NK-92 (cell line): Measurements from ENCODE around the gene MEX3D.

ENCODE experiments used
- DNase-seq: peaks from one replicate; lab custom pipeline; 2025; ENCODE audit not compliant: unreplicated experiment; lab: John Stamatoyannopoulos, UW

The MEX3D gene

DNA sequence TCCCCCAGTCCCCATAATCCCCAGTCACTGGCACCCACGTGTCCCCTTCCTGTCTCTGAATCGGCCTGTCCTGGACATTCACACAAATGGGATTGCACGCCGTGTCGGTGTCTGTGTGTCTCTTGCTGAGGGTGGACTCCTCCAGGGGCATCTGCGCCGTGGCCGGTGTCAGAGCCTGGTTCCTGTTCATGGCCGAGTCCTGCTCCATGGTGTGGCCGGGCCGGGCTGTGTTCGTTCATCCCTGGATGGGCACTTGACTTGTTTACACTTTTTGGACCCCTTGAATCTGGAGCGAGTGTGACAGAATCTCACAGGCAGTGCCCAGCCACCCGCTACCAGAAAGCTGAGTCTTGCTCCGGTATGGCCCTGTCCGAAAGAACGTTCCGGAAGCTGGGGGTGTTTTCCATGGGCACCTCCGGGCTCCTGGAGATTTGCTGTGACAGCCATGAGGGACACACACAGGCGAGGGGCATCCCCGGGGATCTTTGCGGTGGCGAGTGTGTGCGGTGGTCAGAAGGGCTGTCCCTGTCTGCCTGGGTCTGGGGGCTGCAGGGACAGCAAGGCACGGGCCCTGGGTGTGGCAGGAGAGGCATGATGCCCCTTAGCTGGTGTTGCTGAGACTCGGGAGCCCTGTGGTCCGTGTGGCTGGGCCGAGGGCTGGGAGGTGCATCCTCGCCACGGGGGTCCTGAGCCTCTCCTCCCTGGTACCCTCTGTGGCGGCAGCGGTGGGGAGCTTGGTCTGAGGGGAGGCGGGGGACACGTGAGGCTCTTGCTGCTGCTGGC is 6.4 kb upstream of the MEX3D start:
- no peak for DNase-seq

DNA sequence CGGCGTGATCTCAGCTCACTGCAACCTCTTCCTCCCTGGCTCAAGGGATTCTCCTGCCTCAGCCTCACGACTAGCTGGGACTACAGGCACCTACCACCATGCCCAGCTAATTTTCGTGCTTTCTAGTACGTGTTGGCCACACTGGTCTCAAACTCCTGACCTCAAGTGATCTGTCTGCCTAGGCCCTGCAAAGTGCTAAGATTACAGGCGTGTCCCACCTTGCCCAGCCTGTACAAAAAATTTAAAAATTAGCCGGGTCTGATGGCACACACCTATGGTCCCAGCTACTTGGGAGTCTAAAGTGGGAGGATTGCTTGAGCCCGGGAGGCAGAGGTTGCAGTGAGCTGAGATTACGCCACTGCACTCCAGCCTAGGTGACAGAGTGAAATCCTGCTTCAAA is 4.7 kb upstream of the MEX3D start:
- DNase-seq = no peak

DNA sequence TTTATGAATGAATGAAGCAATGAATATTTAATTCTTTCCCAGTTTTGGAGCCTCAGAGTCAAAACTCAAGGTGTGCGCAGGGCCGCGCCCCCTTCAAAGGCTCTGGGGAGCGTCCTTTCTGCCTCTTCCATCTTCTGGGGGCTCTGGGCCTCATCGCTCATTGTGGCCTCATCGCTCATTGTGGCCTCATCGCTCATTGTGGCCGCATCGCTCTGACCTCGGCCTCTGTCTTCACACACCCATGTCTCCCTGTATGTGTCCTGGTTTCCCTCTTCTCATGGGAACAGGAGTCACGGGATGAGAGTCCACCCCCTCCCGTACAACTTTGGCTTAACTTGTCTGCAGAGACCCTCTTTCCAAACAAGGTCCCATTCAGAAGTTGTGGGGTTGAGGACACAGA is 3.2 kb upstream of the MEX3D start:
- no peak for DNase-seq

DNA sequence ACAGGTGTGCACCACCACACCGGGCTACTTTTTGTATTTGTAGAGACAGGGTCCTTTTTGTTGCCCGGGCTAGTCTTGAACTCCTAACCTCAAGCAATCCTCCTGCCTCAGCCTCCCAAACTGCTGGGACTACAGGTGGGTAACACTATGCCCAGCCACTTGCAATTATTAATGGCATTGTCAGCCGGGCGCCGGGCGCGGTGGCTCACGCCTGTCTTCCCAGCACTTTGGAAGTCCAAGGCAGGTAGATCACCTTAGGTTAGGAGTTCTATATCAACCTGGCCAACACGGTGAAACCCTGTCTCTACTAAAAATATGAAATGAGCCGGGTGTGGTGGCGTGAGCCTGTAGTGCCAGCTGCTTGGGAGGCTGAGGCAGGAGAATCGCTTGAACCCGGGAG is 2.7 kb upstream of the MEX3D start:
- no peak for DNase-seq

DNA sequence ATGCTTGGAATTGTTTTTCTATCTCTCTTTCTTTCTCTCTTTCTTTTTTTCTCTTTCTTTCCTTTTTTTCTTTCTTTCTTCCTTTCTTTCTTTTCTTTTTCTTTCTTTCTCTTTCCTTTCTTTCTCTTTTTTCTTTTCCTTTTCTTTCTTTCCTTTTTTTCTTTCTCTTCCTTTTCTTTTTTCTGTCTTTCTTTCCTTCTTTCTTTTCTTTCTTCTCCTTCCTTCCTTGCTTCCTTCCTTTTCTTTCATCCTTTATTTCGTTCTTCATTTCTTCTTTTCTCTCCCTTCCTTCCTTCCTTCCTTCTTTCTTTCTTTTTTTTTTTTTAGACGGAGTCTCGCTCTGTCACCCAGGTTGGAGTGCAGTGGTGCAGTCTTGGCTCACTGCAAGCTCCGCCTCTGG is 1.9 kb upstream of the MEX3D start:
- no peak for DNase-seq

DNA sequence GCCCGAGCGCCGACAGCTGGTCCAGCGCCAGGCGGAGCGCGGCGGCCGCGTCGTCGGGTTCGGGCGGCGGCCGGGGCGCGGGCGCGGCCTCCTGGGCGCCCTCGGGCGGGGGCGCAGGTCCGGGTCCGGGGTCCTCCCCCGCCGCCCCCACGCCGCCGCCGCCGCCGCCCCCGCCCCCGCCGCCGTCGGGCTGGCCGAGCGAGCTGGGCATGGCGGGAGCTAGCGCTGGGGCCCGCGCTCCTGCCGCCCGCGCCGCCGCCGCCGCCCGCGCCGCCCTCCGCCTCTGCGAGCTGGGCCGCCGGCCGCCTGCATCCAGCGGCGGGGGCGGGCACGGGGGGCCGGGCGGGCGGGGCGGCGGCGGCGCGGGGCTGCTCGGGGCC is 287 bp downstream of the MEX3D start:
- no peak for DNase-seq

DNA sequence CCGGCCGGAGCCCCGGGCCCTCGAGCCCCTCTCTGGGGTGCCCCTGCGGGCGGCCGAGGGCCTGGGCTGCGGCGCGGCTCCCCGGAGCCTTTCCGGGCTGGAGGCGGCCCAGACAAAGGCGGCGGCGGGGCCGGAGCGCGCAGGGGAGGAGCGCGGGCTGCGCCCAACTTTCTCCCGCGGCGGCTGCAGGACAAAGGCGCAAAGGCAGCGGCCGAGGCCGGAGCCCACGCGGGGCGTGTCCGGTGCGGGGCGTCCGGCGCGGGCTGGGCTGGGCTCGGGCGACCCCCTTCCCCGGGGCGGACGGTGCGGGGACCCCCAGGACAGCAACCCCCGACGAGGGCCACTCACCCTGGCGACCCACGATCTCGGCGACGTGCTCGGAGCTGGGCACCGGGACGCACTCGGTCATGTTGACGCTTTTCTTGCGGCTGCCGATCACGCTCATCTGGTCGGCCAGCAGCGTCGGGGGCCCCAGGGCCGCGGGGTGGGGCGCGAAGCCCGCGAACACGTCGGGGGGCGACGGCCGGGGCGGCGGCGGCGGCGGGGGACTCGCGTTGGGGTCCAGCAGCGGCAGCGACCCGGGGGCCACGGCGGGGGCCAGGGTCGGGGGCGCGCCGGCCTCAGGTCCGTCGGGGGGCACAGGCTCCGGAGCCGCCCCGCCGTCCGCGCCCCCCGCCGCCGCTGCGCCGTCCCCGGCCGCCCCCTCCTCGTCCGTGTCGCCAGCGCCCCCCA is 843 bp downstream of the MEX3D start:
- no peak for DNase-seq

DNA sequence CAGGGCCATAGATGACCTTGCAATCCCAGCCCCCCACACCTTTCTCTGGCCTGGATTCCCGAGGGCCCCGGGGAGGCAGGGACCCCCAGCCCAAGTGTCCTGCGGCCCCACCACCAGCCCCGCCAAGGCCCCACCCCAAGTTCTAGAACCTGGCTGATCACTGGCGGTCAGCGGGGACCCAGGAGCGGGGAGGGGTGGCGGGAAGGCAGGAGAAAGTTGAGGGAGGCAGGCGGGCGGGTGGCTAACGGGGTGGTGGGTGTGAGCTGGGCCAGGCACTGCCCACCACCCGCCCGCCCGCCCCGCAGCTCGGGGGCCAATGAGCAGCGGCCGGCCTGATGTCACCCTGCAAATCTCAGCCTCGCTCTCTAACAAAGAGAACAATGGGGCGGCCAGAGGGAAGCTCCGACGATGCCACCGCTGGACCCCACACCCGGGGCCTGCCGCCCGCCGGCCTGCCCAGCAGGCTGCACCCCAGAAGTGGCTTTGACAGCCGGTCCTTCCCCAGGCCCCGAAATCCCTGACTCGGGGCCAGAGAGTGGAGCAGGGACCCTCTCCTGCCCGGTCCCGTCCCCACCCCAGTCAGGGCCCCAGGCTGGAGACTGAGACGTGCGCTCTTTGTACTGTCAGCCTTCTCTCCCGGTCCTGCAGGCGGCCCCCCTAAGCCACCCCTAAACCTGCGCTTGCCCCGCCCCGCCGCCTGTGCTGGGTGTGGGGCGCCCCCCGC is 1.6 kb downstream of the MEX3D start:
- DNase-seq = no peak

DNA sequence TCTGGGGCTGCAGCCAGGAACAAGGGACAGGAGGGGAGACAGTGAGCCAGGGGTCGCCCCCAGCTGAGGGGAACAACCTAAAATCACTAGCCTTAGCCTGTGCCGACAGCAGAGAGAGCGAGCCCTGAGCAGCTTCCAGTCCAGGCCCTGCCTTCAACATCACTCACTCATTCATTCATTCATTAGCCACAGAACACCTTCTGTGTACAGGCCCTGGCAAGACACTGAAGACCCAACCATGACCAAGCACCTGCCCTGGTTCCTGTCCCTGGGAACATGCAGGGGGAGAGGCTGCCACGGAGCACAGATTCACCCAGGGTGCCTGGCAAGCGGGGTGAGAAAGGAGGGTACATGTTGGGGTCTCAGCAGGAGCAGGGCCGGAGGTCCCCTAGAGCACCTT is 4.9 kb downstream of the MEX3D start:
- DNase-seq = no peak

DNA sequence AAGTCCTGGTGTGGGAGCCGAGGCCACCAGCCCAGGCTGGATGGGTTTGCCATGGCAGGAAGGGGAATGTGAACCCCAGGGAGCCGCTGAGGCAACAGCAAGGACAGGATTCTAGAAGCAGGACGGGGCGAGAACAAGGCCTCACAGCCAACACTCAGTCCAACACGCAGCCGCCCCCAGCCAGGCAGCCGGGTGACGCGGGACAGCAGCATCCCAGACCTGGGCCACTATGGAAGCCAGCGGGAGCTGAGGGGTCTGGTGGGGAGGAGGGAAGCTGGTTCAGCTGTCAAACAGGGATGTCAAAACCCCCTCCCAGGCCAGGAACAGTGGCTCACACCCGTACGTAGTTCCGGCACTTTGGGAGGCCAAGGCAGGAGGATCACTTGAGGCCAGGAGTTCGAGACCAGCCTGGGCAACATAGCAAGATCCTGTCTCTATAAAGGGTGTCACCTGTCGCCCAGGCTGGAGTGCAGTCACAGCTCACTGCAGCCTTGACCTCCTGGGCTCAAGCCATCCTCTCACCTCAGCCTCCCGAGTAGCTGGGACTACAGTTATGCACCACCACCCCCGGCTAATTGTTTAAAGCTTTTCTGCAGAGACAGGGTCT is 6.8 kb downstream of the MEX3D start:
- no peak for DNase-seq

DNA sequence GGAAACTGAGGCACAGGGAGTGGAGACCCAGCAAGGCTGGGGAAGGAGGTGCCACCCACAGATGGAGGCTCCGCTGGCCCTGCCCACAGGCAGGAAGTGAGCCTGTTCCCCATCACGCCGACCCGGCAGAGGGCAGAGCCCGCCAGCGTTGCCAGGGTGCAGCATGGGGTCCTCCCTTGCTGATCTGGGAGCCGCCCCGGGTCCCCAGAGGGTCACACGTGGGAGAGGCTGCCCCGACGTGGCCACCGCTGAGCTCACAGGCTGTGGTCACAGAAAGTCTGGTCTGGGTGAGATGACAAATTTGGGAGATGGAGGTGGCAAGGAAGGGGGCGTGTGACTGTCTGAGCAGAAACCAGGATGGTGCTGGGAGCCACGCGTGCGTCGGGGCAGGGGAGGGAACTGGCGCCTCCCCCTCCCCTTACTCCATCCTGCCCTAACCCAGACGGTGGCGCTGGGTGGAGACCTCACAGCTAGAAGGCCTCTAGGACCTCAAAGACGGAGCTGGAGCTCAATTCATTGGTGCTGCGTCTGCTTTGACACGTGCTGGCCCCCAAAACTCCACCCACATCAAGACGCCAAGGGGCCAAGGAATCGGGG is 7.7 kb downstream of the MEX3D start:
- no peak for DNase-seq

DNA sequence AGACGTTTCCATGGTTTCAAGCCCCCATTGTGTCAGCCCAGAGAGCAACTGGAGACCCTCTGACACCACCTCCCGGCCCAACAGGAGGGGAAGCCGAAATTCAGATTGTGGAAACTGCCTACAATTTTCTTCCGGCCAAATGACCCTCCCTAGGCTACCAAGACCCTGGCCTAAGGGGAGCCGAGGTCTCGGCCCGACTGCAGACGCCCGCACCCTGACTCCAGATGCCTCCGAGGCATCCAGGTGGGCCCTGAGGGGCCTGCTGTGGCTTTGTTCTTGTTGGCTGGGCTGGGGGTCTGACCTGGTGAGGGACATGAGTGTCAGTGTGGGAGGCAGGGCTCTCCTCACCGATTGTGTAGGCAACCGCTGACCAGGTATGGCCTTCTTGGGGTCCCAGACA is 9.6 kb downstream of the MEX3D start:
- DNase-seq = no peak

DNA sequence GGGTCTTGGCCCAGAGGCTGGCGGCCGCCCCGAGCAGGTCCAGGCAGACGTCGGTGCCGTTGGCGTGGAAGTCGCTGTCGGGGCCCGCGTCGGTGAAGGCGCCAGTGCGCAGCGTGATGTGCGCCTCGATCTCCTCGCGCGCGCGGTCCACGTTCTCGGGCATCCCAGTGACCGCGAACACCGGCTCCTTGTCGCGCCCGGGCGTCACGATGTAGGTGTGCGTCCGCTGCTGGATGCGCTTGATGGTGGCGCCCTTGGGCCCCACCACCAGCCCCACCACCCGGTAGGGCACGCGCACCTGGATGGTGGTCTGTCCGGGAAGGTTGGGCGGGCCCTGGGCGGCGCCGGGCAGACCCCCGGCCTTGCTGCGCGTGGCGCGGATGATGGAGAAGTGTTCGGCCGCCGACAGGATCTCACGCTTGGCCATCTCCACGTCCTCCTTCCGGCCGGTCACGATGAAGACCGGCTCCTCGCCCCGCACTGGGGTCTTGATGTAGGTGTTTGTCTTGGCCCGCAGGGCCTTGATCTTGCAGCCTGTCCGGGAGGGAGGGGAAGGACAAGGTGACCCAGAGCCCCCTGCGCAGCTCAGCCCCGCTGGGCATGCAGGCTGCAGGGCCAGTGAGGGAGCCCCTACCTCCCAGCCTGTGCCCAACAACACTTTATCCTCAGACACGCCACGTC is 11.6 kb downstream of the MEX3D start:
- no peak for DNase-seq

DNA sequence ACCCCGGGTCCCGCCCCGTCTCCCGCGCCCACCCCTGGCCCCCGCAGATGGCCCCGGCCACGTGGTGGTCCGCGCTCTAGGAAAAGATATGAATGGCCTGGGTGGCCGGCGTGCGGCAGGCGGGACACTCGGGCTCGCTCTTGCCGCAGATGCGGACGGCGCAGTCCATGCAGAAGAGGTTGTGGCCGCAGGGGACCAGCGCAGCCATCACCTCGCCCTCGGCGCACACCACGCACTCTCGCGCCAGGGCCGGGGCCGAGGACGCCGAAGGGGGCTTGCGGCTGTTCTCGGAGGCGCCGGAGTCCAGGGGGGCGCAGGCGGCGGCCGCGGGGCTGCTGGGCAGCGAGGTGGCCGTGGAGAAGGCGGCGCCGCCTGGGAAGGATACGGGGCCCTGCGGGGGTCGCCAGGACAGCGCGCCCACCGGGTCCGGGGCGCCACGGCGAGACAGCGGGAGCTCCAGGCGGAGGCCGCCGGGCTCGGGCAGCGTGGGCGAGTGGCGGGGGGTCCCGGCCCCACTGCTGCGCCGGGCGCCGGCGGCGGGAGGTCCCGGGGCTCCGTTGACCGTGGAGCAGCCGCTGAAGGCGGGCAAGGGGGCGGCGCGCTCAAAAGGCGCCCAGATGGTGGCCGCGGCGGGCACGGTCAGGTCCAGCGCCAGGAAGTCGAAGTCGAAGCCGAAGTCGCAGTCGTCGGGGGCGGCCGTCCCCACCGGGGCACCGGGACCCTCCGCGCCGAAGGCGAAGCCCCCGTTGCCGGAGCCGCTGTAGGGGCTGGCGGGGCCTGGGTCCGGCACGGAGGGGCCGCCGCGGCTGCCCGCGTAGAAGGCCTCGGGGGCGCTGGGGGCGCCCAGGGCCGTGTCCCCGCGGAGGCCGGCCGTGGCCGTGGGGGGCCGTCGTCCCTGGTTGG is 12.4 kb downstream of the MEX3D start:
- DNase-seq = no peak

DNA sequence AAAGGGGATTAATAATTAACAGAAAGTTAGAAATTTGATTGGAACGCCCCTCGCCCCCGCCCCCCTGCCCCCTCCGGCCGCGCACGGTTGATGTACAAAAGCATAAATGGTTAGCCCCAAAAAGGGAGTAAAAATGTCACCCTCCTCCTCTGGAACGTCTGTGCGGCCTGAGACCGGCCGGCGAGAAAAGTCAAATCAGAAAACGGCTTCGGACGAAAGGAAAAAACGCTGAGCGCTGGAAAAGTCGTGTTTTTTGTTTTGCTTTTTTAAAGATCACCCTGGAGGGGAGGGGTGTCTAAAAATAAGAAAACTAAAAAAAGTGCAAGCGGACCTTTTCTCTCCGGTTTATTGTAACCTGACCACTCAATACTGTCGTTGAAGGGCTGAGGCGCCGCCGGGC is 13.2 kb downstream of the MEX3D start:
- DNase-seq = no peak

DNA sequence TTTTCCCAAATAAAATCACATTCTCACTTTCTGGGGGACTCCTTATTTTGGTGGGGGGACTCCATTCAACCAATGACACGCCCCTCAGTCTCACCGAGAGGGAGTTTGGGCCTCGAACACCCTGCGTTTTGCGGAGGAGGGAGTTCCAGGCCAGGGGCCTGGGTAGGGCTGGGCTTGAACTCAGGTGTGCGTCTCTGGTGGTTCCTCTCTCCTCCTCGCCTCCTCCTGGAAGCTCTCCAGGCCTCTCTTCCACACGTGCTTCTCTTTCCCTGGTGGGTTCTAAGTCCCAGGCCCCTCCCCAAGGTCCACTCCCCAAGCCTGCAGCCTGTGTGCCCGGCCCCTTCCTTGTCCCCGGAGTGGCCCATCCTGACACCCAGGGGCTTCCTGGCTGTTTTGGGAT is 14.7 kb downstream of the MEX3D start:
- DNase-seq = no peak

DNA sequence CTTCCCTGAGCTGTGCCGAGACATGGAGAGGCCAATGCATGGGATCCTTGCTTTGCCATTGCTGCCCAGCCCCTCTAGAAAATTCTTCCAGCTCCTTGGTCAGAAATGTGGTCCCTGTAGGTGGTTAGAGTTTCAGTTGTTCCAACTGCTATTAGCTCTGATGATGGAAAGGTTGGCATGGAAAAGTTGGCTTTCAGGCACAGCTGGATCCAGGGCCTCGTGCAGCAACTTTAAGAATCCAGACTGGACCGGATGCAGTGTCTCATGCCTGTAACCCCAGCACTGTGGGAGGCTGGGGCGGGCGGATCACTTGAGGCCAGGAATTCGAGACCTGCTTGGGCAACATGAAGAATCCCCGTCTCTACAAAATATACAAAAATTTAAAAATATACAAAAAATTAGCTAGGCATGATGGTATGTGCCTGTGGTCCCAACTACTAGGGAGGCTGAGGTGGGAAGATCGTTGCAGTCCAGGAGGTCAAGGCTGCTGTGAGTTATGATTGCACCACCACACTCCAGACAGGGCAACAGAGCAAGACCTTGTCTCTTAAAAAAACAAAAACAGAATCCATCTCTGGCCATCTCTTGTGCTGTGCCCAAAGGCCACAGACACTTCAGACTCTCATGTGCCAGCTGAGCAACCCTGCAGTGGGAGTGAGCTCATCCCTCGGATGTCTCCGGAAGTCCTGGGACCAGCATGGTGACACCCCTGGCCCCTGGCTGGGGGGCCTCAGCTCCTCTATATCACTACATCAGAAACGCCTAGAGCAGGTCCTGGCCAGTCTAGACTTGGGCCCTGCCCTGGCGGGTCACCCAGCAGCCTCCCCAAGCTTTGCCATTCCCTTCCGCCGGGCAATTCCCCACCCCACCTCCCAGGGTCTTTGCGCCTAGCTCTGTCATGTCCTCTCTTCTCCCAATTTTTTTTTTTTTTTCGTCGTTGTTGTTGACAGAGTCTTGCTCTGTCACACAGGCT is 16.8 kb downstream of the MEX3D start:
- no peak for DNase-seq

DNA sequence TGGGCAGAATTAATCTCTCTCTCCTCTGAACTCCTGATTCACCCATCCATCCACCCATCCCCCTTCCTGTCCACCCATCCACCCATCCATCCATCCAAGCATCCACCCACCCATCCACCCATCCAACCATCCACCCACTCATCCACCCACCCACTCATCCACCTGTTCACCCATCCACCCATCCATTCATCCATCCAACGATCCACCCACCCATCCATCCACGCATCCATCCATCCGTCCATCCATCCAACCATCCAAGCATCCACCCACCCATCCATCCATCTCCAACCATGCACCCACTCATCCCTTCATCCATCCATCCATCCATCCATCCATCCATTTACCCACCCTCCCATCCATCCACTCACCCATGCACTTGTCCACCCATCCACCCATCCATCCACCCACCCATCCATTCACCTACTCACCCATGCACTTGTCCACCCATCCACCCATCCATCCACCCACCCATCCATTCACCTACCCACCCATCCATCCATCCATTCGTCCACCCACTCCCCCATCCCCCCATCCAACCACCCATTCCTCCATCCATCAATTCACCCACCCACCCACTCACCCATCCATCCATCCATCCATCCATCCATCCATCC is 18.7 kb downstream of the MEX3D start:
- DNase-seq = no peak
